Inferior parietal cortex (tissue), 1 donor: ENCODE measurements around the gene ABTB2.

Source experiments
- DNase-seq: peaks from one replicate; pipeline ENCODE4 v3.0.0-alpha.2; 2016; ENCODE audit errors: extremely low spot score

Gene ABTB2

GRCh38 chr11:34315394-34315793 is 42.4 kb downstream of the ABTB2 start:
- DNase-seq: no peak

- no peak for DNase-seq
These were observed 42.9 kb downstream of the ABTB2 start for GRCh38 chr11:34314936-34315335.

DNA sequence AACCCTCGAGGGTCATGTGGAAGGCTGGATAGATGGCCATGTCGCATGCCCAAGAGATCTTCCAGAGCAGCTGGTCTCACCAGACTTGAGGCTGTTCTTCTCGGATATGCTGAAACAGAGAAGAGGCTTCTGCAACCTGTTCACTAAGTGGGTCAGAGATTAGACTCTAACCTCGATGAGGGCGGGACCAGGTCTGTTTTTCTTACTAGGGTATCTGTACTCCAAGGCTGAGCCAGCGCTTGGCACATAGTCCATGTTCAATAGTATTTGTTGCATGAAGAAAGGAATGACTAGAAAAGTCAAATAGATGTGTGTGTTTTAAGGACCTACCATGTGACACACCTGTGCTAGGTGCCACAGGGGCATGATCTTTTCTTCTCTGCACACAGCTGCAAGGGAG is 43.6 kb downstream of the ABTB2 start:
- DNase-seq: no peak

- DNase-seq: no peak
These were observed 44.7 kb downstream of the ABTB2 start for GRCh38 chr11:34313099-34313517.

GRCh38 chr11:34311126-34311525 is 46.7 kb downstream of the ABTB2 start:
- DNase-seq: no peak

- no peak for DNase-seq
These were observed 47.8 kb downstream of the ABTB2 start for GRCh38 chr11:34309965-34310364.

- DNase-seq: no peak
These were observed 48.8 kb downstream of the ABTB2 start for GRCh38 chr11:34308913-34309585.

- DNase-seq: no peak
These were observed 49.5 kb downstream of the ABTB2 start for GRCh38 chr11:34308049-34308912.

- DNase-seq: no peak
These were observed 52.0 kb downstream of the ABTB2 start for GRCh38 chr11:34305780-34306179.

DNA sequence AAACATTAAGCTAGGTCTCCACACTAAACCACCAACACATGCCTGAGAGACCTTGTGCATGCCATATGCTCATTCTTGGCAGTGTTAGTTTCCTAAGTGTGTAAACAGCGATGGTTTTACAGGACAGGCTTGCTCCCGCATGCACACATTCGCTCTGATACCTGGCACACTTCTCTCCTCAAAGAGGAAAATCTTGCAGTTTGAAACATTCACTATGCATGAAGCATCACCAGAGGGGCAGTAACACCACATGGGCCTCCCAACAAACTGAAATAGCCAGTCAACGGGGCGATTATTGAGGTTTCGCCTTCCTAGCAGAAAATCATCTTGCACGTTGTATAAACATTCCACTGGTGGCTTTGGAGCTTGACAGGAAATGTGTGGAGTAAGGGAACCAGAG is 52.6 kb downstream of the ABTB2 start:
- DNase-seq: no peak

DNA sequence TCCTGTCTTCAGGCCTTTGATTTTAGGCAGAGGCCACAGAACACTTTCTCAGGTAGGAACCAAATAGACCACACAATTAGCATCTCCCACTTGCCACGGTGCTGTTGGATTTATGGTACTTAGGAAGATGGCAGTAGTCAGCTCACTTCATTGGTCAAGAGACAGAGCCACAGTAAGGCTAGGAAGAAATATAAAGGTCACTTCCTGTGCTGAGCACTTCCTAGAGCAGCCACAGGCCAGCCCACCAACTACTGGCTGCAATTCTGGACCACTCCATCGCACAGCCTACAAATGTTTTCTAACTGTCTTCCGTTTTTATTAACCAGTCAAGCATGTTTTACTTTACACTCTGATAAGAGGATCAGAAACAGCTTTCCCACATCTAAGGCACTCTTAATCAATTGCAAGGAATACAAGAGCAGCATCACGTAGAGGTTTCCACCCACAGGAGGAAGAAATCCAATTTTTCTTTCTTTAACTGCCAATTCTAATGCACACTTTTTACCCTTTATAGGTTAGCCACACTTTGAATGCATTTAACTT is 54.7 kb downstream of the ABTB2 start:
- DNase-seq: no peak

GRCh38 chr11:34302046-34302921 is 55.5 kb downstream of the ABTB2 start:
- no peak for DNase-seq

- DNase-seq: no peak
These were observed 56.9 kb downstream of the ABTB2 start for GRCh38 chr11:34300926-34301295.

- no peak for DNase-seq
These were observed 57.5 kb downstream of the ABTB2 start for GRCh38 chr11:34300026-34300925.

GRCh38 chr11:34299284-34299972 is 58.4 kb downstream of the ABTB2 start:
- no peak for DNase-seq

DNA sequence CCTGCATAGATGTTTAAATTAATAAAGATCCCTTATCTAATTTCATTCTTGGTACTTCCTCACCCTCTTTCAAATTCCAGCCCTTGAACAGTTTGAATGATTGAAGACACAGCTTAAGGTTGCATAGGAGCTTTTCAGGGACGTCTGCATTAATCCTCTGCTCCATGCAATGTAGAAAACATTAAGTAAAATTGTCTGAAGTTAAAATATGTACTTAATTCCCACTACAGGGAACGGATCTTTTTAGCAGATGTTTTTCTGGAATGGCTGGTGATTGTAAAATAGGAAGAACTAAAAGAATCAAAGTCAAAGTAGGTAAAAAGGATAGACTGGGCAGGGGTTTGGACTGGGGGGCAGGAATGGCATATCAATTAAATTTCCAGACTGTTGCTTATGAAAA is 58.9 kb downstream of the ABTB2 start:
- no peak for DNase-seq

- no peak for DNase-seq
These were observed 61.4 kb downstream of the ABTB2 start for GRCh38 chr11:34296412-34296811.

DNA sequence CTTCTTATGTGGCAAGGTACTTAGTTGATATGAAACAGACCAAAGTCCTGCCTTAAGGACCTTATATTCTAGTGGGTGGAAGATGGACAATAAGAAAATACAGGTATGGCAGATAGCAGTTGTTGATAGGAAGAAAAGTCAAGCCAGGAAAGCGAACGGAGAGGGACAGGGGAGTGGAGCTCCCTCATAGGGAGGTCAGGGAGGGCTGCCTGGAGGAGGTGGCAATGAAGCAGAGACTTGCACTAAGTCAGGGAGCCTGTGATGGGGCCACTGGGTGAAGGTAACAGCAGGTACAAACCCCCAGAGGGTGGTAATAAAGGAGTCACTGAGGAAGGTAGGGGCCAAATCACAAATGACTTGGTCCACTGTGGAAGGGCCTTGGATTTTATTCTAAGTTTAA is 65.3 kb downstream of the ABTB2 start:
- no peak for DNase-seq

DNA sequence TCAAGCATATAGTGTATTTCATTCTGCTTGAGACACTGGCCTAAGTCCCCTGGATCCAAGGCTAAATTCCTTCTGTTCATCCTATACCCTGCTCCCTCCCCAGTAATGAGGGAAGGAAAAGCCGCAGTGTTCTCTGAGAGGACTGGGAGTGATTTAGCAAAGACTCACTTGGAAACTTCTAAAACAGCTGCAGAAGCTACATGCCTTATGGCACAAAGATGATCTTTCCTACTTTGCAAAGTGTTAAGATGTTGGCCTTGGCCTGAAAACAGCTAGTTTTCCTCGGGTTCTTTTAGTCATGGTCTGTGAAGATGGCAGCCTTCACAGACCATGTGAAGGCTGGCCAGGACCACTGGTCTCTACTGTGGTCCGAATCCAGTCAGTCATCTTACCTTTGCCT is 65.7 kb downstream of the ABTB2 start:
- no peak for DNase-seq

DNA sequence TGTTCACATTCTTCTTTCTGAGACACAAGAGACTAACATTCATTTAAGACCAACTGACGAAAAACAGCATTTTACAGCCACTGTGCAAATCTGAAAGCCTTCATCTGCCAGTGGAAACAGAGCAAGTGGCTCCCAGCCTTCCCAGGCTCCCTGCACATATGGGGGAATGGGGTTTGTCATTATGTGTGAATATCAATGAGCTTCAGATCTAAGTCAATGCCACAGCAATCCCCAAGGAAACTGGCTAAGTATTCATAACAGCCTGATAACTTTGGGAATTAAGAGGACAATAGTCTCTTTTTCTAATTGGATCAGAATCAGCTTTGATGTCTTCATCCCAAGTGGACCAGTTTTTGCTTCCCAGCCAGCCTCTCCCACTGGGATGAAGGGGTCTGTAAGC is 66.9 kb downstream of the ABTB2 start:
- DNase-seq: no peak
